Neural progenitor cell (in vitro differentiated cells): Measurements from ENCODE around the gene SEPSECS. TPM values are rescaled to one million over a fixed set of nuclear protein-coding genes. Genes with fewer than 3 reads are reported as not detected.

Experiments
- DNase-seq: peaks from one replicate; pipeline ENCODE4 v3.0.0-alpha.2; 2016; ENCODE audit warnings: low spot score
- H2AFZ ChIP-seq: fragments of 200-600 bp; sonication (generic); replicated peaks from 2 replicates; pipeline ENCODE4 v1.6.1; 2016; ENCODE audit warnings: antibody characterized with exemption
- H3F3A ChIP-seq: fragments of 200-600 bp; sonication (generic); 2 replicates; pipeline ENCODE4 v1.6.1; 2016; ENCODE audit warnings: antibody characterized with exemption, low read depth
- H3K27ac ChIP-seq: fragments of 200-600 bp; sonication (generic); 2 replicates; pipeline ENCODE4 v1.5.1; 2016; ENCODE audit warnings: mild to moderate bottlenecking
- H3K27me3 ChIP-seq: fragments of 200-600 bp; sonication (generic); 2 replicates; pipeline ENCODE4 v1.6.1; 2016; ENCODE audit warnings: mild to moderate bottlenecking, moderate library complexity
- H3K36me3 ChIP-seq: fragments of 200-600 bp; sonication (generic); 2 replicates; pipeline ENCODE4 v1.5.1; 2016
- H3K4me1 ChIP-seq: fragments of 200-600 bp; sonication (generic); 2 replicates; pipeline ENCODE4 v1.6.1; 2016; ENCODE audit warnings: mixed run types
- H3K4me2 ChIP-seq: fragments of 200-600 bp; sonication (generic); 2 replicates; pipeline ENCODE4 v1.6.1; 2016
- H3K4me3 ChIP-seq: fragments of 200-600 bp; sonication (generic); 2 replicates; pipeline ENCODE4 v1.5.1; 2016
- H3K79me2 ChIP-seq: fragments of 200-600 bp; sonication (generic); 2 replicates; pipeline ENCODE4 v1.6.1; 2016; ENCODE audit warnings: low read depth
- H3K9ac ChIP-seq: fragments of 200-600 bp; sonication (generic); 2 replicates; pipeline ENCODE4 v1.6.1; 2016
- H3K9me3 ChIP-seq: fragments of 200-600 bp; sonication (generic); 2 replicates; pipeline ENCODE4 v1.5.1; 2016; ENCODE audit warnings: low read depth
- H4K20me1 ChIP-seq: fragments of 200-600 bp; sonication (generic); 2 replicates; pipeline ENCODE4 v1.6.1; 2016; ENCODE audit warnings: low read depth
- H3K27ac Mint-ChIP-seq: 3 replicates; pipeline ENCODE4 v1.8.0; 2021; ENCODE audit warnings: mixed read lengths
- H3K27me3 Mint-ChIP-seq: 2 replicates; pipeline ENCODE4 v1.8.0; 2022; ENCODE audit warnings: low read depth, mild to moderate bottlenecking, inconsistent platforms, moderate library complexity, mixed read lengths; ENCODE audit not compliant: insufficient read depth
- H3K36me3 Mint-ChIP-seq: 3 replicates; pipeline ENCODE4 v1.8.0; 2021; ENCODE audit warnings: mixed read lengths
- H3K4me1 Mint-ChIP-seq: 3 replicates; pipeline ENCODE4 v1.8.0; 2021; ENCODE audit warnings: mixed read lengths
- H3K4me3 Mint-ChIP-seq: 3 replicates; pipeline ENCODE4 v1.8.0; 2021; ENCODE audit warnings: mild to moderate bottlenecking, moderate library complexity, mixed read lengths
- H3K9me3 Mint-ChIP-seq: 3 replicates; pipeline ENCODE4 v1.8.0; 2020; ENCODE audit warnings: mixed read lengths
- CTCF ChIP-seq: fragments of 200-600 bp; sonication (generic); IDR thresholded peaks from 2 replicates; pipeline ENCODE4 v1.5.1; 2017; ENCODE audit warnings: antibody characterized with exemption, mild to moderate bottlenecking
- EZH2 ChIP-seq: fragments of 200-600 bp; sonication (generic); IDR thresholded peaks from 2 replicates; pipeline ENCODE4 v1.6.1; 2017; ENCODE audit warnings: antibody characterized with exemption, mild to moderate bottlenecking, moderate library complexity
- EZH2phosphoT487 ChIP-seq: fragments of 200-600 bp; sonication (generic); IDR thresholded peaks from 2 replicates; pipeline ENCODE4 v1.6.1; 2017; ENCODE audit warnings: antibody characterized with exemption
- total RNA-seq: library from RNA; depleted of rRNA; stranded (reverse); fragments of >200 nt; gene quantifications from 2 replicates; pipeline ENCODE4 v1.2.3, GENCODE V29; 2015; ENCODE audit warnings: low replicate concordance

The SEPSECS gene
- total RNA-seq, 1 donor from 2014 or later: 24.5 TPM

- Histone ChIP-seq H3K36me3 (no peaks in the 10 kb centered on the region), H4K20me1 (no peaks in the 10 kb centered on the region), H3K27ac (no peak overlapping the region), H3K27me3 (no peaks in the 10 kb centered on the region), H3K4me2 (no peak overlapping the region), H3K4me1 (peaks cover 6% of the 10 kb centered on the region), H3K9ac (no peak overlapping the region), H3F3A (no peaks in the 10 kb centered on the region), H2AFZ (no peak overlapping the region), H3K79me2 (no peaks in the 10 kb centered on the region), H3K4me3 (no peak overlapping the region), H3K9me3 (no peaks in the 10 kb centered on the region)
- TF ChIP-seq EZH2: no peak
- TF ChIP-seq CTCF: no peak
- TF ChIP-seq EZH2phosphoT487: no peak
- no peak for DNase-seq
- Mint-ChIP-seq H3K36me3 (no peaks in the 10 kb centered on the region), H3K9me3 (peaks cover 10% of the 10 kb centered on the region), H3K27ac (peak overlapping the region; percentile 19), H3K4me1 (peaks cover 28% of the 10 kb centered on the region), H3K4me3 (no peak overlapping the region), H3K27me3 (peaks cover 4% of the 10 kb centered on the region)
Observed at GRCh38 chr4:25100021-25100555, 60.2 kb downstream of the SEPSECS start.

- no peaks in the 10 kb centered on the region for H3K27me3 ChIP-seq
- H3K4me2 ChIP-seq: no peak overlapping the region
- Mint-ChIP-seq H3K27me3 (peaks cover 4% of the 10 kb centered on the region), H3K4me1 (peaks cover 28% of the 10 kb centered on the region), H3K27ac (peak overlapping the region; percentile 19), H3K36me3 (peaks cover 3% of the 10 kb centered on the region), H3K4me3 (no peak overlapping the region), H3K9me3 (peaks cover 14% of the 10 kb centered on the region)
- H3K79me2 ChIP-seq: no peaks in the 10 kb centered on the region
- H3K9ac ChIP-seq: no peak overlapping the region
- TF ChIP-seq EZH2phosphoT487: no peak
- TF ChIP-seq EZH2: no peak
- TF ChIP-seq CTCF: no peak
- H3F3A ChIP-seq: no peaks in the 10 kb centered on the region
- H3K36me3 ChIP-seq: no peaks in the 10 kb centered on the region
- H3K27ac ChIP-seq: no peak overlapping the region
- H3K9me3 ChIP-seq: no peaks in the 10 kb centered on the region
- H3K4me1 ChIP-seq: peaks cover 6% of the 10 kb centered on the region
- H4K20me1 ChIP-seq: no peaks in the 10 kb centered on the region
- no peak overlapping the region for H3K4me3 ChIP-seq
- no peak for DNase-seq
- no peak overlapping the region for H2AFZ ChIP-seq
Observed at GRCh38 chr4:25098964-25099891, 61.0 kb downstream of the SEPSECS start.

GRCh38 chr4:25096981-25097443 is 63.2 kb downstream of the SEPSECS start:
- peaks cover 9% of the 10 kb centered on the region for H3K36me3 Mint-ChIP-seq
- H3K27me3 ChIP-seq: no peaks in the 10 kb centered on the region
- H3K4me3 ChIP-seq: no peak overlapping the region
- no peak overlapping the region for H3K27ac ChIP-seq
- no peaks in the 10 kb centered on the region for H3K9me3 ChIP-seq
- H3K4me3 Mint-ChIP-seq: no peak overlapping the region
- peak overlapping the region; percentile 17 for H3K27ac Mint-ChIP-seq
- no peaks in the 10 kb centered on the region for H3K4me1 ChIP-seq
- H2AFZ ChIP-seq: no peak overlapping the region
- no peak for TF ChIP-seq CTCF
- no peak for TF ChIP-seq EZH2phosphoT487
- no peak for TF ChIP-seq EZH2
- no peaks in the 10 kb centered on the region for H4K20me1 ChIP-seq
- peaks cover 26% of the 10 kb centered on the region for H3K4me1 Mint-ChIP-seq
- H3F3A ChIP-seq: peaks cover 4% of the 10 kb centered on the region
- H3K27me3 Mint-ChIP-seq: no peaks in the 10 kb centered on the region
- no peaks in the 10 kb centered on the region for H3K36me3 ChIP-seq
- H3K79me2 ChIP-seq: no peaks in the 10 kb centered on the region
- H3K4me2 ChIP-seq: no peak overlapping the region
- H3K9ac ChIP-seq: no peak overlapping the region
- peaks cover 21% of the 10 kb centered on the region for H3K9me3 Mint-ChIP-seq
- no peak for DNase-seq
